Dermis microvascular lymphatic vessel endothelial cell (primary cell): ENCODE results near the gene ARHGDIA. TPM values are rescaled to one million over a fixed set of nuclear protein-coding genes. Genes with fewer than 3 reads are reported as not detected.
"Not testable (repeated sequence)": the region's sequence is repeated elsewhere in the genome, so short reads cannot be mapped to it uniquely, and the experiment has no call there.

Source experiments
- DNase-seq, 2 donors: peaks; one replicate each; pipeline versions ENCODE4 v3.0.0 to v3.0.0-alpha.2; 2010; ENCODE audit warnings: low read depth in 2 of 2
- total RNA-seq: library from RNA; depleted of rRNA; stranded (reverse); fragments of >200 nt; gene quantifications from 2 replicates; pipeline ENCODE4 v1.2.1, GENCODE V29; 2014

Gene ARHGDIA
- total RNA-seq, result 97.7 and 157 TPM in 2 replicates

GRCh38 chr17:81870981-81871386, at the start of gene ARHGDIA:
TSS of gene ARHGDIA (minus strand) at chr17:81871337. CDS start at chr17:81869930, 1,407 bp downstream.
- DNase-seq, result no peak

GRCh38 chr17:81918832-81919545, 47.9 kb upstream of the ARHGDIA start:
- no peak for DNase-seq

DNA sequence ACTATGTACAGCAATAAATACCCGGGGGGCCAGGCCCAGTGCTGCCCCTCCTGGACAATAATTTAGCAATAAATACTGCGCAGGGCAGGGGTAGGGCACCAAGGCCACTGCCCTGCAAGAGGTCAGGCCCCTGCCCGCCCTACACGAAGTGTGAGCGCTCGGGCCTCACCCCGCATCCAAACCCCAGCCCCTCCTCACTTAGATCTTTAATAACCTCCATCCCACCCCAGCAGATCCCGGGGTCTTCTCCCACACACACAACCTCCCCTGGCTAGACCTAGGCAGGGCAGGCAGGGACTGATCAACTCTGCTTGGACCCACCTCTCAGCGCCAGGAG, 47.2 kb upstream of the ARHGDIA start:
- DNase-seq, result not testable (repeated sequence)

GRCh38 chr17:81917565-81918332, 46.6 kb upstream of the ARHGDIA start, which contains the start of gene SIRT7:
TSS of gene SIRT7 (minus strand) at chr17:81918176. CDS start at chr17:81918131, 45 bp downstream.
- peak; percentile 40 to 73 for DNase-seq

GRCh38 chr17:81916234-81917001, 45.3 kb upstream of the ARHGDIA start:
- no peak for DNase-seq

DNA sequence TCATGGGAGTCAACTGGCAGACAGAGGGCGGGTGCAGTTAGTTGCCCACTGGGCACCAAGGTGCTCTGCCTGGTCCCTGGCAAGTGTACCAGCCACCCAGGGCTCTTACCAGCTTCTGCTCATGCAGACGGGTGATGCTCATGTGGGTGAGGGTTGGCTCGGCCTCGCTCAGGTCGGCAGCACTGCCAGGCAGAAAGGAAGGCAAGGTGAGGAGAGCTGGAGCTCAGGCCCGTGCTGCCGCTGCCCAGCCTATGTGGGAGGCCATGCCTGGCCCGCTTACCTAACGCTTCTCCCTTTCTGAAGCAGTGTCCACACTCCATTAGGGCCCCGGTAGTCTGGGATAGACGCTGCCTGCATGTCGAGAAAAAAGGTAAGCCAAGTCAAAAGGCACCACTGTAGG, 44.2 kb upstream of the ARHGDIA start:
- no peak for DNase-seq

DNA sequence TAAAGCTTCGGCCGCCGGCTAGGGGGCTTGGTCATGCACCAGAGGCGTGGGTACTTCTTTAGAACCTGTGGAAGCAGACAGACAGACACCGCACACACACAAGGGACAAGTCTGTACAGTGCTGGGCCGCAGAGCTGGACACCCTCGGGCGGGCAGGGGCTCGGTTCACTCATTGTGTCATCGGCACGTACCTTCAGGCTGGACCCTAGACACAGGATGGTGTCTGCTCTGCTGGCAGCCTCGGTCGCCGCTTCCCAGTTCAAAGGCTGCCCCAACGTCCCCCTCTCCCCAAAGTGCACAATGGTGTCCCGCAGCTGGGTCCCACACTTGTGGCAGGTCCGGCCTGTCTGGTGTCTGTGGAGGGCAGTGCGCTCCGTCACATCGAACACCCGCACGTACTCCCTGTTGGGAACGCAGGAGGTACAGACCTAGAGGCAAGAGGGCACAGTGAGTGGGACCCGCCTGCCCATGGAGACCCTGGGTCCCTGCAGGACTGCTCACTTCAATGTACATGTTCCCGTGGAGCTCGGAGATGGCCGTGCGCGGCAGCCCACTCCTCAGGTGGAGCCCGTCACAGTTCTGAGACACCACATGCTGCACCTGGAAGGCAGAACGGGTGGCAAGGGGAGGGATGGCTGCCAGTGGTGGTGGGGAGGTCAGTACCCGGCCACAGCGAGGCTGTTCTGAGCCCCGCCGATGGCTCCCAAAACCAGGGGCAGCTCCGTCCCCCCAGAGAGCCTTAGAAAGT, 43.1 kb upstream of the ARHGDIA start:
- no peak for DNase-seq

GRCh38 chr17:81913394-81914102, 42.4 kb upstream of the ARHGDIA start:
- DNase-seq, result no peak

DNA sequence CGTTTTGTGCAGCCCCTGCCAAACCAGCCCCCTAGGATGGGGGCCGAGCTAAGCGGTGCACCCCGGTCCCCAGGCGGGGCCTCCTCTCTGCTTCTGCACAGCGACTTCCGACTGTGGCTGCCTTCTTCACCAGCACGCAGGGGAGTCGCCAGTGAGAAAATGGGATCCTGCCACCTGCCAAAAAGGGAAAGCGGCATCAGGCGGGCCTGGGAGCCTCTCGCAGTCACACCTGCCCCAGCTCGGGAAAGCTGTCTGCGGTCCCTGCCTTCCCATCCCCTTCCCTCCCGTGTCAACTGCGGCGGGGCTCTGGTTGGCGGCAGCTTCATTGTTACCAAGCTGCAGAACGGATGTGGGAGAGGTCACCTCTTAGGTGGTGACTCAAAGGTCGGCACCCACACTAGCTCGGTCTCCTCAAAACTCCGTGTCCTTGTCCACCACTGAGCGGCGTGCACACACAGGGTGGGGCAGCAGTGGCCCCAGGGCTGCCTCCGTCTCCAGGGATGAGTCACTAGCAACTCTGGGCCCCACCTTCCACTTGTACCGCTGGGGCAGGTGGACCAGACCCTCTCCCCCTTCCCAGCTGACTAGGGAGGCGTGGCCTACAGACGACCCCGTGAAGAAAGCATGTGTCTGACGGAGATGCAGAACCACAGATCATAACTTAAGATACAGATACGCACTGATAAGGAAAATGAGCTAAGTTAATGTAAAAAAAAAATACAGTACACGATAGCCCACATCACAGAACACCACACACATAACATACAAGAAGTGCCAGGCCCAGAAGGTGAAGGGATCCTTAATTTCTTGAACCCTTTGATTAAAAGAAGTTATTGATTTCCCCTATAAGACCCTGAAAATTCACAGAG, 41.5 kb upstream of the ARHGDIA start:
- no peak for DNase-seq

DNA sequence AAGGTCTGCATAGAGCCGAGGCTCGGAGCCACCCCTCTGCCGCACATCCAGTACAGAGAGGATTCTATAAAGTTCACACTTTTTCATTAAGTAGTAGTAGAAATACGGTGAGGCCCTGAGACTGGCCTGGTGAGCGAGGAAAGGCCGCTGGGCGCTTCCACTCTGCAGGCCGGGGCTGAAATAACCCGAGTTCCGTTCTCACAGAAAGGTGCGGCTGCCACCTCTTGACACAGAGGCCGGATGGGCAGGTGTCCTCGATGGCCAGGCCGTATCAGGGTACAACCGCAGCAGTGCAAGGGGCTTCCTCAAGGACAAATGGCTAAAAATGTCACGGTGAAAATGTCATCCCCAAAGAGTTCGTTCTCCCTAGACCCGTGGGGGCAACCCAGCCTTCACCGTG, 40.8 kb upstream of the ARHGDIA start:
- no peak for DNase-seq

DNA sequence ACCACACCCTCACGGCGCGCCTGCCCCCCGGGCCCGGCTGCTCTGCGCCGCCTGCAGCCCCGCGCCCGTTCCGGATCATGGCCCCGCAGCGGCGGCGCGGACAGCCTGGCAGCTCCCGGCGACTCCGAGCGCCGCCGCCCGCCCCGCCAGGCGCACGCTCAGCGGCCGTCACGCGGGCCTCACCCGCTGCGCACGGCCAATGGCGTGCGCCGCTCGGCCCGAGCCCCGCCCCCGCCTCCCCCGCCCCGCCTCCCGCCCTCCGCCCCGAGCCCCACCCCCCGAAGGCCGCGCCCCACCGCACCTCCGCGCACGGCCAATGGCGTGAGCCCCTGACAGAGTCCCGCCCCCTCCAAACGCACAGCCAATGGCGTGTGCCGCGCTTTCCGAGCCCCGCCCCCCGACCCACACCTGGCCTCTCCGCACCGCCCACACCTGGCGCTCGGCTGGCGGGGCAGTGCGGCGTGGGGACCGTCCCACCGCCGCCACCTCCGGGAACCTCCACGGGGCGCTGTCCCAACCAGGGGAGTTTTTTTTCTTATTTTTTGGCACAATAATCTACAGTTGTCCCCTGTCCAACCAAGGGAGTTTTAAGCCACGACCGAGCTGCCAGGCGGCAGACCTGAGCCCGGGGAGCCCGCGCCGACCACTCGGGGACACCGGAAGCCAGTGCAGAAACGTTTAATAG, 40.3 kb upstream of the ARHGDIA start, which contains the start of gene PCYT2:
PCYT2 (minus strand) TSS at position 123 of the 685 bp plus-strand sequence; CDS start at position 79, 44 bp downstream.
- DNase-seq, result peak; percentile 76 to 87

GRCh38 chr17:81910840-81911276, 39.7 kb upstream of the ARHGDIA start:
- DNase-seq, result peak in 1 of 2 donors; percentile 31

- peak in 1 of 2 donors; percentile 33 for DNase-seq
Measured at GRCh38 chr17:81909966-81910839, 39.1 kb upstream of the ARHGDIA start.

- DNase-seq, result no peak
Measured at GRCh38 chr17:81909231-81909630, 38.1 kb upstream of the ARHGDIA start.

GRCh38 chr17:81908793-81909192, 37.7 kb upstream of the ARHGDIA start:
- no peak for DNase-seq

DNA sequence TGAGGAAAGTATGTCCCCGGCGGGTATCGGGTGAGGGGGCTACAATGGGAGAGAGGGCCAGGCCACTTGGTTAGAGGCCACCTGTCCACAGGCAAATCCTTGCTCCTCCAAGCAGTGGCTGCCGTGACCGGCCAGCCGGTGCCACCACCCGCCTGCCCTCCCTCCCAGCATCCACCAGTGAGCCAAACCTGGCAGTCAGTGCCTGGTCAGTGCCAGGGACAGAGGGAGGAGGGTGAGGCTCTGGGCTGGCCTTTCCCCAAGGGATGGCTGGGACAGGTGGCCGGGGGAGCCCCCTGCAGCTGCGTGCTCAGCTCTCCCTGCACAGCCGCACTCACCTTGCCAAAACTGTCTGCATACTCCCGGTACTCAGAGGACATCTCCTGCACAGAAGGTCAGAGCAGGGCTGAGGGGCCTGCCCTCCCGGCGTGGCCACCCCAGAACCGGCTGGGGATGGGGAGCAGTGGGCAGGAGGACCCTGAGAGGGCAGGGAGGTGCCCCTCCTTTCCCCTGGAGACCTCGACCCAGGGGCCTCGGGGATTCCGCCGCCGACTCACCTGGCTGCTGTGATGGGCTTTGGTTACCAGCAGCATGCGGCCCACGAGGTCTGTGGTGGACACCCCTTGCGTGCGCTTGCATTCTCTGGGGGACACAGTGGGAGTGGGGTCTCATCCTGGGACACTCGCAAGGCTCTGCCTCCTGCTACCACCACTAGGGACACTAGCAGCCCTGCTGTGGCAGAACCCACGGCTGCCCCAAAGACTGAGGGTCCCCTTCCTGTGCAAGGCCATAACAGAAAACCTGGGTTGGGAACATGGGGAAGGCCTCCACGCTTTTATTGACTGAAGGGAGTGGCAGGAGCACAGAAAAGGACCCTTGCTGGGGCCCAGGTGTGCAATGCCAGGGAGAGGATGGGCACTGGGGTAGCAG, 36.3 kb upstream of the ARHGDIA start:
- no peak for DNase-seq
